ENCODE results near the gene NR5A2.

NR5A2 gene

DNA sequence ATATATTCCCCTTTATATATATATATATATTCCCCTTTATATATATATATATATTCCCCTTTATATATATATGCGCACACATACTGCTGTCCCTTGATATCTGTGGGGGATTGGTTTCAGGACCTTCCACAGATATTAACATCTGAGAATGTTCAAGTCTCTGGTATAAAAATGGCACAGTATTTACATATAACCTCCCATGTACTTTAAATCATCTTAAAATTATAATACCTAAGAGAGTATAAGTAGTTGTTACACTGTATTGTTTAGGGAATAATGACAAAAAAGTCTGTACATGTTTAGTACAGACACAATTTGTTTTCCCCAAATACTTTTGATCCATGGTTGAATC, 45.8 kb downstream of the NR5A2 start:
- no peak for DNase-seq (ENCODE audit: low spot score)
- TF ChIP-seq, protein P1, sequence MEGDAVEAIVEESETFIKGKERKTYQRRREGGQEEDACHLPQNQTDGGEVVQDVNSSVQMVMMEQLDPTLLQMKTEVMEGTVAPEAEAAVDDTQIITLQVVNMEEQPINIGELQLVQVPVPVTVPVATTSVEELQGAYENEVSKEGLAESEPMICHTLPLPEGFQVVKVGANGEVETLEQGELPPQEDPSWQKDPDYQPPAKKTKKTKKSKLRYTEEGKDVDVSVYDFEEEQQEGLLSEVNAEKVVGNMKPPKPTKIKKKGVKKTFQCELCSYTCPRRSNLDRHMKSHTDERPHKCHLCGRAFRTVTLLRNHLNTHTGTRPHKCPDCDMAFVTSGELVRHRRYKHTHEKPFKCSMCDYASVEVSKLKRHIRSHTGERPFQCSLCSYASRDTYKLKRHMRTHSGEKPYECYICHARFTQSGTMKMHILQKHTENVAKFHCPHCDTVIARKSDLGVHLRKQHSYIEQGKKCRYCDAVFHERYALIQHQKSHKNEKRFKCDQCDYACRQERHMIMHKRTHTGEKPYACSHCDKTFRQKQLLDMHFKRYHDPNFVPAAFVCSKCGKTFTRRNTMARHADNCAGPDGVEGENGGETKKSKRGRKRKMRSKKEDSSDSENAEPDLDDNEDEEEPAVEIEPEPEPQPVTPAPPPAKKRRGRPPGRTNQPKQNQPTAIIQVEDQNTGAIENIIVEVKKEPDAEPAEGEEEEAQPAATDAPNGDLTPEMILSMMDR (IDR thresholded peaks at IDR 0.05; ENCODE audit: borderline replicate concordance, control extremely low read depth, extremely low read depth, insufficient read depth, missing control alignments): no peak
- in situ Hi-C loops (cut with MboI; ENCODE audit: low sequenced_read_pairs, unreplicated experiment): no loop called here

DNA sequence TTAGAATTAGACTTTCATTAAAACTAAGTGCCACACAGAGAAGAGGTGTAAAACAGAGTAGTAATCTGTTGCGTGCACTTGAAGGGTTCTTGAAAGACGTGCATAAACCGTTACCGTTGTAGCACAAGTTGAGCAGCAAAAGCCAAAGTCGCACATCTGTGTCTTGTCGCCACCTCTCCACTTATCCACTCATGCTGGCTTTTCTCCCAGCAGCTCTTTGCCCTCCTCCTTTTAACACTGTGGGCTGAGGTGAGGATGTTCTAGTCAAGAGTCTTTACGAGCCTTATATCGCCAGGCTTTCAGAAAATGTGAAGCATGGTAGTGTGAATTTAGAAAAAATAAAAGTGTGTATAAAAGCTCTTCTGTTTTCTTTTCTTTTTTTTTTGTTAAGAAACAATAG, 48.0 kb downstream of the NR5A2 start:
- no peak for DNase-seq (ENCODE audit: low spot score)
- TF ChIP-seq, protein P1 (IDR thresholded peaks at IDR 0.05; ENCODE audit: borderline replicate concordance, control extremely low read depth, extremely low read depth, insufficient read depth, missing control alignments): no peak
- in situ Hi-C loops (cut with MboI; ENCODE audit: low sequenced_read_pairs, unreplicated experiment): no loop called here

DNA sequence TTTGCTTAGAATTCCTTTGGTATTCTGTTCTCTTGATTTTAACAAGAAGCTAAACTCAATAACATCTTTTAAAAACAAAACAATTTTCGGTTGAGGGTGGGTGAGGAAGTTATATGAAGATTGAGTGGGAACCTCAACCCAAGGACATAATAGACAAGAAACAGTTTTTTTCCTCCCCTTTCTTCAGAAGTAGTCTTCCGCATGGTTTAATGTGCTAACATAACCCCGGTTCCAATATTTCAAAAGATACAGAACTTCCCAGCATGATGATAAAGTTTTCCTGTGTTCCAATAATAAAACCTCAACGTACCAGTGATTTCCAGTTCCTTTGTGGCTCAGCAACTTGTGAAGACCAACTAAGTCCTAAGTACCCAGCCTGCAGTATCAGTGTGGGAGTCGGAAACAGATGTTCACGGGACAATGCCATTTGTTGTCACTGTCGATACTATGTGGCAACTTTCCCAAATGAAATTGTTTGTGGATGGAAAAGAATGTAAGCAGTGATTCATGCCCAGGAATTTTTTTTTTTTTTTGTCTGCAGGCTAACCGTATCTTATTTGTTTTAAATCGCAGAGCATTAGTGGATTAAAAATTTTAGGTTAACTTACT, 48.5 kb downstream of the NR5A2 start:
- in situ Hi-C loops (cut with MboI; ENCODE audit: low sequenced_read_pairs, unreplicated experiment): no loop called here
- TF ChIP-seq, protein P1 (IDR thresholded peaks at IDR 0.05; ENCODE audit: borderline replicate concordance, control extremely low read depth, extremely low read depth, insufficient read depth, missing control alignments): no peak
- DNase-seq (ENCODE audit: low spot score): no peak

DNA sequence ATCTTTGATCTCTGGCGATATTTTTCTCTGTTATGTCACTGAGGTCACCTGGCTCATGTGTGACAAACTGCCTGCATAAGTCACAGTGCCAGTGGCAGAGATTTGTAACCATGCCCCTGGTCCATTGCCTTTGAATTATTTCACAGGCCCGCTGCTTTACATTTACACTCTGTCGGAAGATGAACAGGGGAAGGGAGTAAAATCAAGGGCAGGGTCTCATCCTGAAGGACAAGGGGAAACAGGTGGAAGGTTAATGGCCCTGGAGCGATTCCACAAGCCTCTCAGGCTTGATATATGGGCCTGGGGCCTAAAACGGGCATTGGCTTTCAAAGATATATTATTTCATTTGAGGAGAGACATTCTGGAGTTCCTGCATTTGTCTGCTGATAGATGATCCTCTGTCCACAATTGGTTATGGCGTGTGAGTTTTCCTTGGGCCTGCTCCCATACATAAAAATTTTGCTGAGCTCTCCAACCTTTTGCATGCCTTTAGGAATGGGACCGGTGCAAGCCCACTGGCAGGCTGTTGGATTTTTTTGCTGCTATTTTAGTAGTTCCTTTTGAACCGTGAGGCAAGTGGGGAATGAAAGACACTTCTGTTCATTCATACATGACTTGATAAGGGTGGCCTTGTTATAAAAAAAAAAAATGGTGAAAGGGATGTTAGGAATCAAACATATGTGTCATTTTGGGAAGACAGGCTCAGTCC, 51.9 kb downstream of the NR5A2 start:
- no peak for DNase-seq (ENCODE audit: low spot score)
- TF ChIP-seq, protein P1 (IDR thresholded peaks at IDR 0.05; ENCODE audit: borderline replicate concordance, control extremely low read depth, extremely low read depth, insufficient read depth, missing control alignments): no peak
- in situ Hi-C loops (cut with MboI; ENCODE audit: low sequenced_read_pairs, unreplicated experiment): no loop called here

DNA sequence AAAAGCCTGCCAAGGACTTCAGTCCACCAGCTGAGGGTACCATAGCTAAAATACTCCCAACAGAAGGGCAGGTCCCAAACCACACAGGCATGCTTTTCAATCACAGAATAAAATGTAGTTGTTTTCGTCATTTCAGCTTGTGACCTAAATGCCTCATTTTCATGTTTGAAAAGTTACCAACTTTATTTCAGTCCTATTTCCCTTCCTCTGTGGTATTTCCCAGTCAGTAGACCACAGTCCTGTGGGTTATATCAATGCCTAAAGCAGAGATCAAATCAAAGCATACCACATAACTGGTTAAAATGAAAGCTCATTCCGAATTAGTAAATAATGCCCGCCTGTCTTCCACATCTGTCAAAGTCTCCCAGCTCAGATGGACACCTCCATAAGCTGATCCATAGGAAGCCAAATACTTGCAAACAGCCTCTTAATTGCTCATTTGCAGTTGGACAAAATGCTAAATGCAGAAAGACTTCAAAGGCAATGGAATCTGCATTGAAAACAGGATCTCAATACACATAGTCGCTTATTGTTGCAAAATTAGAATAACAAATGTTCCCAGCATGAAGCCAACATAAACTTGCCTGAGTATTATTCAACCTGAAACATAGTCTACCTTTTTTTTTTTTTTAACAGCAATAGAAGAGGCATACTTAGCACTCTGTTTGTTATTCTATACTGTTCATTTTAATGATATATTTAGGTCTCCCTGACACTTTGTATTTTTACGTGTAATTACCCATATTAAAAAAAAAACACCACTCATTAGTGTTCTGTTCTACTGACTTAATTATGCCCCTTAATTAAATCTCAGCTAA, 53.9 kb downstream of the NR5A2 start:
- TF ChIP-seq, protein P1 (IDR thresholded peaks at IDR 0.05; ENCODE audit: borderline replicate concordance, control extremely low read depth, extremely low read depth, insufficient read depth, missing control alignments): no peak
- in situ Hi-C loops (cut with MboI; ENCODE audit: low sequenced_read_pairs, unreplicated experiment): no loop called here
- DNase-seq (ENCODE audit: low spot score): no peak

DNA sequence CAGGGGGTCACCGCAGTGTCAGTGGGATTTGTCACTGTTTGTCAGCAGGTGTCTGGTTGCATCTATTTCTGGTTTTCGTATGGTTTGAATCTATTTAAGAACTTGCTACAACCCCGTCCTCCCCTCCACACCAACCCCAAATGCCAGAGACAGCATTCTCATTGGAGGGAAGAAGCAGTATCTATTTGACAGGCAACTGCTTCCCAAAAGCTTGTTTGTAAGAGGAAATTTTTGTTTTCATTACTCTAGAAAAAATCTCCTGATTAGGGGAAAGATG, 54.4 kb downstream of the NR5A2 start:
- in situ Hi-C loops (cut with MboI; ENCODE audit: low sequenced_read_pairs, unreplicated experiment): no loop called here
- TF ChIP-seq, protein P1 (IDR thresholded peaks at IDR 0.05; ENCODE audit: borderline replicate concordance, control extremely low read depth, extremely low read depth, insufficient read depth, missing control alignments): no peak
- DNase-seq (ENCODE audit: low spot score): no peak
